Activated naive CD4-positive, alpha-beta T cell treated with anti-CD3 and anti-CD28 coated beads for 36 hours (primary cell): ENCODE data around the gene NKTR. TPM values are rescaled to one million over a fixed set of nuclear protein-coding genes. Genes with fewer than 3 reads are reported as not detected.

ENCODE experiments used
- CTCF ChIA-PET: fragments of 350-600 bp; sonication (Branson Sonifier 250); formaldehyde crosslinking; loops from one replicate; lab custom pipeline; 2021; ENCODE audit warnings: antibody characterized with exemption; lab: Charles Lee
- DNase-seq: peaks from one replicate; pipeline ENCODE4 v3.0.0-alpha.2; 2020
- H3K27ac Mint-ChIP-seq: one replicate; pipeline ENCODE4 v1.8.0; 2021; ENCODE audit warnings: mild to moderate bottlenecking, mixed read lengths
- H3K27me3 Mint-ChIP-seq: one replicate; pipeline ENCODE4 v1.8.0; 2021; ENCODE audit warnings: low read depth, mixed read lengths
- H3K36me3 Mint-ChIP-seq: one replicate; pipeline ENCODE4 v1.8.0; 2021; ENCODE audit warnings: low read depth, mixed read lengths
- H3K4me1 Mint-ChIP-seq: one replicate; pipeline ENCODE4 v1.8.0; 2021; ENCODE audit warnings: low read depth, mixed read lengths
- H3K4me3 Mint-ChIP-seq: one replicate; pipeline ENCODE4 v1.8.0; 2021; ENCODE audit warnings: mild to moderate bottlenecking, moderate library complexity, mixed read lengths
- H3K9me3 Mint-ChIP-seq: one replicate; pipeline ENCODE4 v1.8.0; 2021; ENCODE audit warnings: mixed read lengths
- intact Hi-C: fragments of 100-400 bp; cut with micrococcal nuclease; formaldehyde crosslinking; loops from one replicate; pipeline ENCODE4 v1.15.1; 2023
- total RNA-seq, 2 experiments: library from RNA; stranded (reverse); gene quantifications; one replicate each; pipeline ENCODE4 v1.2.3, GENCODE V29; 2021

The NKTR gene
- total RNA-seq, 2 experiments from 2014 or later, result 62.1 to 65.9 TPM

- CTCF ChIA-PET, result no interaction called here
- intact Hi-C loops, result no loop called here
- Mint-ChIP-seq H3K36me3 (peaks cover 2% of the 10 kb centered on the region), H3K4me1 (peaks cover 2% of the 10 kb centered on the region), H3K27ac (no peak overlapping the region), H3K4me3 (no peak overlapping the region), H3K9me3 (peaks cover 26% of the 10 kb centered on the region), H3K27me3 (peaks cover 14% of the 10 kb centered on the region)
- no peak for DNase-seq
Observed at GRCh38 chr3:42680271-42680670, 79.8 kb downstream of the NKTR start.

- H3K27me3 Mint-ChIP-seq, result peaks cover 19% of the 10 kb centered on the region
- peaks cover 2% of the 10 kb centered on the region for H3K36me3 Mint-ChIP-seq
- intact Hi-C loops, result no loop called here
- H3K9me3 Mint-ChIP-seq, result peaks cover 26% of the 10 kb centered on the region
- H3K4me3 Mint-ChIP-seq, result no peak overlapping the region
- CTCF ChIA-PET, result interaction anchor here (0.6 kb wide), 1 partner anchor 70 kb away, joined by 3 read pairs; no protein-coding TSS in a partner anchor
- no peak overlapping the region for H3K27ac Mint-ChIP-seq
- peaks cover 2% of the 10 kb centered on the region for H3K4me1 Mint-ChIP-seq
- no peak for DNase-seq
Observed at GRCh38 chr3:42680806-42681205, 80.3 kb downstream of the NKTR start.

- peaks cover 20% of the 10 kb centered on the region for H3K9me3 Mint-ChIP-seq
- CTCF ChIA-PET, result interaction anchor here (0.6 kb wide), 1 partner anchor 69 kb away, joined by 3 read pairs; no protein-coding TSS in a partner anchor
- DNase-seq, result no peak
- H3K4me1 Mint-ChIP-seq, result peaks cover 4% of the 10 kb centered on the region
- H3K4me3 Mint-ChIP-seq, result no peak overlapping the region
- peaks cover 22% of the 10 kb centered on the region for H3K27me3 Mint-ChIP-seq
- no peak overlapping the region for H3K27ac Mint-ChIP-seq
- intact Hi-C loops, result no loop called here
- H3K36me3 Mint-ChIP-seq, result peaks cover 2% of the 10 kb centered on the region
Observed at GRCh38 chr3:42681361-42682038, 81.0 kb downstream of the NKTR start.

DNA sequence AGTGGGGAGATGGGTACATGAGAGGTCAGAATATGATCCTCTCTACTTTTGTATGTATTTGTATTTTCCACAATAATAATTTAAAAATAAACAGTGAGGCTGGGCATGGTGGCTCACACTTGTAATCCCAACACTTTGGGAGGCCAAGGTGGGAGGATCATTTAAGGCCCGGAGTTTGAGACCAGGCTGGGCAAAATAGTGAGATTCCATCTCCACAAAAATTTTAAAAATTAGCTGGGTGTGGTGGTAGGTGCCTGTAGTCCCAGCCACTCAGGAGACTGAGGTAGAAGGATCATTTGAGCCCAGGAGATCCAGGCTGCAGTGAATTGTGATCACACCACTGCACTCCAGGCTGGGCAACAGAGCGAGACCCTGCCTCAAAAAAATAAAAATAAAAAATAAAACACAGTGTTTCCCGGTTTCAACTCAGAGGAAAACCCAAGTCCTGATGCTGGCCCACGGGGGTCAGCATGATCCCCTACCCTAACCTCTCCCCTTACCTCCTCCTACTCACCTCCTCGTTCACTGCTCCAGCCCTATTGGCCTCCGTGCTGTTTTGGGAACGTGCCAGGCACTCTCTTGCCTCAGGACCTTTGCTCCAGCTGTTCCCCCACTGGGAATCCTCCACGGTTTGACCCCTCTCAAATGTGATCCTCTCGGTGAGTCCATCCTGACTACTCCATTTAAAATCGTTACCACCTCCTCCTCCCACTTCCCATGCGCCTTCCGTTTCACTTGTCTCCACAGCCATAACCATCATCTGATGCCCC, 82.0 kb downstream of the NKTR start:
- Mint-ChIP-seq H3K4me1 (peaks cover 4% of the 10 kb centered on the region), H3K27ac (no peak overlapping the region), H3K4me3 (no peak overlapping the region), H3K9me3 (peaks cover 14% of the 10 kb centered on the region), H3K27me3 (peaks cover 27% of the 10 kb centered on the region), H3K36me3 (peaks cover 2% of the 10 kb centered on the region)
- CTCF ChIA-PET, result no interaction called here
- DNase-seq, result no peak
- intact Hi-C loops, result no loop called here

- peak; percentile 72 for DNase-seq
- H3K4me1 Mint-ChIP-seq, result peaks cover 3% of the 10 kb centered on the region
- H3K27ac Mint-ChIP-seq, result no peak overlapping the region
- H3K9me3 Mint-ChIP-seq, result peaks cover 1% of the 10 kb centered on the region
- H3K4me3 Mint-ChIP-seq, result no peak overlapping the region
- CTCF ChIA-PET, result no interaction called here
- H3K27me3 Mint-ChIP-seq, result peaks cover 27% of the 10 kb centered on the region
- H3K36me3 Mint-ChIP-seq, result no peaks in the 10 kb centered on the region
- intact Hi-C loops, result loop anchor here (1.0 kb wide), 1 partner anchor 46 kb away; no protein-coding TSS in a partner anchor
Observed at GRCh38 chr3:42683875-42684598, 83.6 kb downstream of the NKTR start.

DNA sequence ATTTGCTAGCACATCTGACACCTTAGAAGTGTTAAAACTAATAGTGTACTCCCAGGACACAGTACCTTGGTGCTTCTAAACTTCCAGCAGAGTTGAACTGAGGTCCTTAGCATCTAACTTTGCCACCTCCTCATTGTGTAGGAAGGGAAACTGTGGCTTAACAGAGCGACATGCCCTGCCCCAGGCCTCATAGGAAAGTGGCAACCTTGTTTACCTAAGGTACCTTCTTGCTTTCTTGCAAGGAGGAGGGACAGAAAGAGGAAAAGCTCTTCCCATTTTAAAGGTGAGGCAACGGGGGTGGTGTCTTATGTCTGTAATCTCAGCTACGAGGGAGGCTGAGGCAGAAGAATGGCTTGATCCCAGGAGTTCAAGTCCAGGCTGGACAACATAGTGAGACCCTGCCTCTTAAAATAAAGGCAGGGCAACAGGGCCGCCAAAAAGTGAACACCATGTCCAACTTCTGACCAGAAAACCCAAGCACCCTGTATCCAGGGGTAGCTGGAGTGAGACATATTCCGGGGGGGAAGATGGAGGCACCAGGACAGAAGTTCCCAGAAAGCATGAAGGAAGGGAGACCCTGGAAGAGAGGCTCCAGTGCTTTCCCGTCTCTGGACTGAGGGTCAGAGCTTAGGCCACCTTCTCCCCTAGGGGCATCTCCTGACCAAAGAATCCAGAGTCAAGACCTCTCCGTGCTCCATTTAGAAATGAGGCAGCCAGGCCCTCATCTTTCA, 84.3 kb downstream of the NKTR start:
- Mint-ChIP-seq H3K27me3 (peaks cover 27% of the 10 kb centered on the region), H3K27ac (no peak overlapping the region), H3K36me3 (no peaks in the 10 kb centered on the region), H3K9me3 (no peaks in the 10 kb centered on the region), H3K4me1 (peaks cover 2% of the 10 kb centered on the region), H3K4me3 (no peak overlapping the region)
- intact Hi-C loops, result loop anchor here (1.0 kb wide), 1 partner anchor 46 kb away; no protein-coding TSS in a partner anchor
- no peak for DNase-seq
- CTCF ChIA-PET, result no interaction called here

DNA sequence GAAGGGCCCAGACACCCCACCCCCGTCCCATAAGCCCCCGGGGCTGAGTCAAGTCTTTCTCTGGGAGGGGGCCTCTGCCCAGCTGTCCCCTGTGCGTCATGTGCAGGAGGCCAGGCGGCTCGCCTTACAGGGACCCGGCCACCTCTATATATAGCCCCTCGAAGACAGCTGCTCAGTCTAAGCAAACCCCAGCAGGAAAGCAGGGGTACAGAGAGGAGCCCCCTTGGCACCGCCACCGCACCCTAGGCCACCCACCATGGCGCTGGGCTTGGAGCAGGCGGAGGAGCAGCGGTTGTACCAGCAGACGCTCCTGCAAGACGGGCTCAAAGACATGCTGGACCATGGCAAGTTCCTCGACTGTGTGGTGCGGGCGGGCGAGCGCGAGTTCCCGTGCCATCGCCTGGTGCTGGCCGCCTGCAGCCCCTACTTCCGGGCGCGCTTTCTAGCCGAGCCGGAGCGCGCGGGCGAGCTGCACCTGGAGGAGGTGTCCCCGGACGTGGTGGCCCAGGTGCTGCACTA, 84.9 kb downstream of the NKTR start, which contains the start of gene KLHL40:
Gene KLHL40, plus strand, starts transcription at position 175 of the 519 bp plus-strand sequence. Its CDS starts 82 bp downstream, at position 257.
- H3K4me1 Mint-ChIP-seq, result peaks cover 2% of the 10 kb centered on the region
- no peaks in the 10 kb centered on the region for H3K36me3 Mint-ChIP-seq
- intact Hi-C loops, result no loop called here
- CTCF ChIA-PET, result no interaction called here
- H3K27ac Mint-ChIP-seq, result no peak within 1 kb of the TSS
- H3K4me3 Mint-ChIP-seq, result no peak within 1 kb of the TSS
- H3K27me3 Mint-ChIP-seq, result peaks cover 27% of the 10 kb centered on the region
- no peak for DNase-seq
- H3K9me3 Mint-ChIP-seq, result no peaks in the 10 kb centered on the region

DNA sequence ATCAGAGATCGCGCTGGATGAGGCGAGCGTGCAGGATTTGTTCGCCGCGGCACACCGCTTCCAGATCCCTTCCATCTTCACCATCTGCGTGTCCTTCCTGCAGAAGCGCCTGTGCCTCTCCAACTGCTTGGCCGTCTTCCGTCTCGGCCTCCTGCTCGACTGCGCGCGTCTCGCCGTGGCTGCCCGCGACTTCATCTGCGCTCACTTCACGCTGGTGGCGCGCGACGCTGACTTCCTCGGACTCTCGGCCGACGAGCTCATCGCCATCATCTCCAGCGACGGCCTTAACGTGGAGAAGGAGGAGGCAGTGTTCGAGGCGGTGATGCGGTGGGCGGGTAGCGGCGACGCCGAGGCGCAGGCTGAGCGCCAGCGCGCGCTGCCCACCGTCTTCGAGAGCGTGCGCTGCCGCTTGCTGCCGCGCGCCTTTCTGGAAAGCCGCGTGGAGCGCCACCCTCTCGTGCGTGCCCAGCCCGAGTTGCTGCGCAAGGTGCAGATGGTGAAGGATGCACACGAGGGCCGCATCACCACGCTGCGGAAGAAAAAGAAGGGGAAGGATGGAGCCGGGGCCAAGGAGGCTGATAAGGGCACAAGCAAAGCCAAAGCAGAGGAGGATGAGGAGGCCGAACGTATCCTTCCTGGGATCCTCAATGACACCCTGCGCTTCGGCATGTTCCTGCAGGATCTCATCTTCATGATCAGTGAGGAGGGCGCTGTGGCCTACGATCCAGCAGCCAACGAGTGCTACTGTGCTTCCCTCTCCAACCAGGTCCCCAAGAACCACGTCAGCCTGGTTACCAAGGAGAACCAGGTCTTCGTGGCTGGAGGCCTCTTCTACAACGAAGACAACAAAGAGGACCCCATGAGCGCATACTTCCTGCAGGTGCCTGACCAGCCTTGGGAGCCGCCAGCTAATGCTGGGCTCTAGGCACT, 85.7 kb downstream of the NKTR start:
- DNase-seq, result no peak
- Mint-ChIP-seq H3K4me1 (peaks cover 2% of the 10 kb centered on the region), H3K9me3 (no peaks in the 10 kb centered on the region), H3K27ac (no peak overlapping the region), H3K27me3 (peaks cover 27% of the 10 kb centered on the region), H3K36me3 (no peaks in the 10 kb centered on the region), H3K4me3 (no peak overlapping the region)
- intact Hi-C loops, result no loop called here
- CTCF ChIA-PET, result no interaction called here

DNA sequence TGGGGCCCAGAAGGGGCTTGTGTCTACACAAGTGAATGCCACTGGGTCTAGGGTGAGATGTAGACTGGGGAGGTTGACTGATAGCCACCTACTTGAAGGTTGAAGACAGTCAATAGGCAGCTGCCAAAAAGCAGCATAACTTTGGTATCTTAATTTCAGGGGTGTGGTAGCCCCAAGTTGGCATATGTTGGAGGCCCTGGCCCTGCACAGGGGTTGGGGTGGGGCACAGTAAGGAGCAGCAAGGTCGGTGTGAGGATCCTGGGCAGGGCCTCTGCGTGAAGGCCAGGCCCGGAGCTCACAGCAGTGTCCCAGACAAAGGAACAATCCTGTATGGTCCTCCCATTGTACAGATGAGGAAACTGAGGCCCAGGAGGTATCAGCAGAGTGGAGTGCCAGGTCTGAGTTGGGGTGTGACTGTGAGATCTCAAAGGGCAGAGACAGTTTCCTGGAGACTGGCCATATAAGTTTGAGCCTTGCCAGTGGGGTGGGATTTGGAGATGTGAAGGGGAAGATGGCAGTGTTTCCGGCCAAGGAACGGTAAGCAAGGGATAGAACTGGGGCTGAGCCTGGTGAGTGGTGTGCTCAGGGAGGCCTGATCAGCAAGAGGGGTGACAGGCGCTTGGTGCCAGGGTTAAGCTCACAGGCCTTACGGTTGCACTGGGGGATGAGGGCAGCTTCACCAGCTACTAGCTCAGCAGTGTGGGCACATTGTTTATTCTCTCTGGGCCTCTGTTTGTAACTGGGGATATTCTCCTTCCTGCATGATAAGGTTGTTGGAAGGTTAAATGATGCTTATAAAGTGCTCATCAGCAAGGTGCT, 86.6 kb downstream of the NKTR start:
- intact Hi-C loops, result no loop called here
- Mint-ChIP-seq H3K36me3 (no peaks in the 10 kb centered on the region), H3K4me1 (peaks cover 2% of the 10 kb centered on the region), H3K27ac (no peak overlapping the region), H3K4me3 (no peak overlapping the region), H3K9me3 (no peaks in the 10 kb centered on the region), H3K27me3 (peaks cover 21% of the 10 kb centered on the region)
- CTCF ChIA-PET, result no interaction called here
- DNase-seq, result no peak

- H3K4me3 Mint-ChIP-seq, result no peak overlapping the region
- CTCF ChIA-PET, result no interaction called here
- H3K27me3 Mint-ChIP-seq, result peaks cover 21% of the 10 kb centered on the region
Observed at GRCh38 chr3:42688016-42688415, 87.5 kb downstream of the NKTR start.

More at GRCh38 chr3:42688016-42688415, 87.5 kb downstream of the NKTR start:
- DNase-seq, result no peak
- H3K27ac Mint-ChIP-seq, result no peak overlapping the region
- no peaks in the 10 kb centered on the region for H3K9me3 Mint-ChIP-seq
- no peaks in the 10 kb centered on the region for H3K36me3 Mint-ChIP-seq
- intact Hi-C loops, result no loop called here
- peaks cover 2% of the 10 kb centered on the region for H3K4me1 Mint-ChIP-seq
